ENCODE results near the gene IL18. TPM values are rescaled to one million over a fixed set of nuclear protein-coding genes. Genes with fewer than 3 reads are reported as not detected.

IL18 gene
- polyA plus RNA-seq, 2 of the 4 experiments (the other 2 are of a cell fraction), result 95.5 to 119 TPM

- H3K27ac ChIP-seq, result no peak overlapping the region
- no peak for FAIRE-seq
- TF ChIP-seq MAFK (IDR thresholded peaks at IDR 0.05; ENCODE audit: partially characterized antibody), result no peak
- peaks cover 24% of the 10 kb centered on the region for H3K4me1 ChIP-seq
- H3K4me3 ChIP-seq, result no peak overlapping the region
- ChIA-PET CTCF (interaction anchor here (0.9 to 5.6 kb wide), 9 partner anchors 9 to 81 kb away, joined by 3 to 50 read pairs (median 5); partner anchors contain the start of gene TEX12), POLR2A (no interaction called here)
- H3K9me3 ChIP-seq, result no peaks in the 10 kb centered on the region
- no peak for DNase-seq (ENCODE audit: low read depth in 1 of 2, low spot score in 1 of 2)
- ATAC-seq, result no peak
- H3K4me2 ChIP-seq, result peak overlapping the region; percentile 84; the same call in 2 of the 3 replicates
- 92% methylated on average over 1 of the region's 1 CpG for WGBS (ENCODE audit: missing lambda C conversion rate)
Measured at GRCh38 chr11:112176077-112176476, 12.2 kb upstream of the IL18 start.

GRCh38 chr11:112175599-112175952, 11.7 kb upstream of the IL18 start:
- Histone ChIP-seq H3K4me3 (peak overlapping the region; percentile 46), H3K27ac (peak overlapping the region in 1 of 2 experiments; percentile 63; a peak in 2 of 6 replicates), H3K9me3 (no peaks in the 10 kb centered on the region), H3K4me1 (peaks cover 24% of the 10 kb centered on the region), H3K4me2 (peak overlapping the region; percentile 84)
- FAIRE-seq (no peak), DNase-seq (ENCODE audit: low read depth in 1 of 2, low spot score in 1 of 2) (no peak), ATAC-seq (peak in 1 of 2 experiments; percentile 69; a peak in 4 of 6 replicates)
- WGBS (ENCODE audit: missing lambda C conversion rate), result 27% methylated on average over 4 of the region's 4 CpGs
- ChIA-PET CTCF (interaction anchor here (0.6 to 5.6 kb wide), 18 partner anchors 9 to 89 kb away, joined by 3 to 50 read pairs (median 4); partner anchors contain the start of genes SDHD, TEX12 and TIMM8B), POLR2A (interaction anchor here (0.9 to 1.0 kb wide), 2 partner anchors 12 to 89 kb away, joined by 3 to 5 read pairs; partner anchors contain the start of genes IL18, SDHD and TIMM8B)
- TF ChIP-seq SMC3 (IDR thresholded peaks at IDR 0.05) (no peak), ZFP36 (IDR thresholded peaks at IDR 0.05; ENCODE audit: borderline replicate concordance, partially characterized antibody) (no peak), RAD21 (conservative IDR thresholded peaks at IDR 0.05 in 1 of 2, IDR thresholded peaks at IDR 0.05 in 1 of 2) (no peak), HMGXB4 (CRISPR knock-in tag; IDR thresholded peaks at IDR 0.05; ENCODE audit: borderline replicate concordance) (no peak), FOSL2 (IDR thresholded peaks at IDR 0.05) (no peak), FOSL2 (CRISPR knock-in tag; IDR thresholded peaks at IDR 0.05) (no peak), MAZ (IDR thresholded peaks at IDR 0.05; ENCODE audit: borderline replicate concordance, low read depth, low read length) (no peak), HDAC2 (IDR thresholded peaks at IDR 0.05) (no peak), E2F6 (IDR thresholded peaks at IDR 0.05; ENCODE audit: borderline replicate concordance, low read depth) (no peak), USF2 (IDR thresholded peaks at IDR 0.05) (no peak), HOXB5 (CRISPR knock-in tag; IDR thresholded peaks at IDR 0.05) (no peak), ZSCAN20 (CRISPR knock-in tag; IDR thresholded peaks at IDR 0.05) (no peak), KDM1A (IDR thresholded peaks at IDR 0.05; ENCODE audit: low read depth) (no peak), NR3C1 (IDR thresholded peaks at IDR 0.05) (no peak), RARB (CRISPR knock-in tag; IDR thresholded peaks at IDR 0.05) (no peak), POLR2AphosphoS2 (conservative IDR thresholded peaks at IDR 0.05; ENCODE audit: low read length) (no peak), PBX3 (IDR thresholded peaks at IDR 0.05) (no peak), ZNF302 (CRISPR knock-in tag; IDR thresholded peaks at IDR 0.05) (no peak), REST (IDR thresholded peaks at IDR 0.05) (no peak), HEYL (CRISPR knock-in tag; IDR thresholded peaks at IDR 0.05) (no peak)
